HK-2 (cell line): ENCODE measurements around the gene PEX16.
"Not testable (repeated sequence)": the region's sequence is repeated elsewhere in the genome, so short reads cannot be mapped to it uniquely, and the experiment has no call there.

Experiments
- DNase-seq: peaks from one replicate; pipeline ENCODE4 v3.0.0-alpha.2; 2018; ENCODE audit not compliant: unreplicated experiment

The PEX16 gene

DNA sequence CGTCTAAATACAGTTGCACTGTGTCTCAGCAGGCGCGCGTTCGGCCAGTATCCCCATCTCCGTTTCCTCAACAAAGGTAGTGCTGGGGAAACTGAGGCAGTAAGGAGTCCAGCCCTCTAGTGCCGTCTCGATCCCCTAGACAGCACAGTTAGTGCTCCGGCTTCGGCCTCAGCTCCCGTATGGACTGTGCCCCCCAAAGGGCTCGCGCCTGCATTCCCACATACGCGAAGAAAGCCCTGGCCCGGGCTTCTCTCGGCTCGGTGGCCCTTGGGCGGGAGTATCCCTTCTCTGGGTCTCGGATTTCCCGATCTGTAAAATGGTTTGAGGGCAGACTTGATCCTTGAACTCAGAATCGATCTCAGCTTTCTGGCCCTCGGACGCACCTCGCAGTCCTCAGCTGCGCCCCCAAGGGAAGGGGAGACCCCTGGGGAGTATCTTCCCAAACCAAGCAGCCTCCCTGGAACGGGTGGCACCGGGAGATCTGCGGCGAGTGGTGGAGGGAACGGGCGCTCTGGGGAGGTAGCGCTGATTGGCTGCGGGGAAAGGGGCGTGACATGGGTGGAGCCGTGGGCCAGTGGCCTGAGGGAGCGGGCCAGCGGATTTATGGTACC, 759 bp upstream of the PEX16 start:
- peak; percentile 71 for DNase-seq

DNA sequence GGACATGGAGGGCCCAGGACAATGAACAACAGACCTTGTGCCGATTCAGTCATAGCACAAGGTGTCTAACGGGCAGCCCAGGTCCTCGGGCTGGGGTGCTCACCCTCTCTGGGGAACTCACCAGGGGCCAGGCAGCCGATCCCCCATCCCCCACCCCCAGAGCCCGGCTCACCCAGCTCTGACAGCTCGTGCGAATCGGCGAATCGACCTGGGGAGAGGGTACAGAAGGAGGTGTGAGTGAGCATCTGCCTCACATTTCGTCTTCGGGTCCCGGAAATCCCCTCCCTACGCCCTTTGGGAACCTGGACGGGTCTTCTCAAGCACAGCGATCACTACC, 423 bp downstream of the PEX16 start:
- DNase-seq = no peak

DNA sequence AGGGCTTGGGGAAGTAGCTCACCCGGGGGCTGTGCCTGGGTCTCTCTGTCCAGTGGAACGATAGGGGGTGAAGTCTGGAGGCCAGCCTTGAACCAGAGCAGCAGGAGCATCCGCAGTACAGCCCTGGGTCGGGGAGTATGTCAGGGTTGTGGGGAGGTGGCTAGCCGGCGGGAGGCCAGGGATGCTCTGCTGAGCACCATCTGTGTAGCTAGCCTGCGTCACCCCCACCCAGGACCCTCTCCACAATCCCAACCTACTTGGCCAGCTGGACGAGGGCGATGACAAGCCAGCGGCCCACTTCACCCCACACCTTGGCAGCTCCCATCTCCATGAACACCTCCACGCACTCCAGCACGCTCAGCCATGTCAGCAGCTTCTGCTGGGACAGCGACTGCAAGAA, 2.2 kb downstream of the PEX16 start:
- DNase-seq = no peak

DNA sequence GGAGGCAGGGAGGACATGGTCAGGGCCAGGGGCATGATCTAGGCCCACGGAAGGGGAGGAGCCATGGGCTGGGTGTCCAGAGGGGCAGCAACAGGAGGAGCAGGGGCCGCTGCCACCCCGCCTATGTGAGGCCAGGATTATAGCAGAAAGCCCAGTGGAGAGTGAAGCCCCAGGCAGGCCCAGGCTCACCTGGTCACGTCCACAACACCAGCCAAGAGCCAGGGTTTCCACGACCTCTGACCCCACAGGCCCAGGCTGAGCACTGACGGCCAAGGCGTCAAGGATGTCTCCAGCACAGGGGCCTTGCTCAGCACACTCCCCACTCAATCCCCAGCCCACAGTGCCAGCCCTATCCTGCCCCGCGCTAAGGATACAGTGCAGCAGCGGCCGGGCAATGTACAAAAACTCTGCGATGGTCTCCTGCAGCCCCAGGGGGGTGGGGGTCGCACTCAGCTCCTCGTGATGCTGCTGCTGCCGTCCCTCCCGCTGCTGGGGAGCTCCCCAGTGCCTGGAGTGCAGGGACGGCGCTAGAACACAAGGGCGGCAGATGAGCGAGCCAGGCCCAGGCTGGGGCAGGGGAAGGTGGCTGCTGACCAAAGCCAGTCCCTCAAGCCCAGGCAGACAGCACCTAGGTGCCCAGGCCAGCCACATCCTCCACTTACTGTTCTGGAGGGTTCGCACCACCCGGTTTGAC, 3.6 kb downstream of the PEX16 start:
- DNase-seq = no peak

DNA sequence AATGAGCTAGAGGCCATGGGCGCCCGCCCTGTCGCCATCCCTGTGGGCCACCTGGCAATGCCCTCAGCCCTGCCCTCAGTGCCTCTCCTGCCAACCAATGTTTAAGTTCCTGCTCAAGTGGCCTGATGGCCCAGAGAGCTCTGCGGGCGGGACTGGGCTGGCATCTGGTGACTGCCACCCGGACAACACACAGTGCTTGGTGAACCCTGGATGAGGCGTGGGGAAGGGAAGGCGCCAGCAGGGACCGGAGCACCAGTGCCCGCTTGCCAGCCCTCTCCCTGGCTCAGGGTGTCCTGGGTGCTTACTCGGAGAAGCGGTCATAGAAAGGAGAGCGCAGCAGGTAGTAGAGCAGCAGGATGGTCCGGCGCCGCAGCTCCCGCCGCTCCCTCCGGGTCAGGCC, 4.2 kb downstream of the PEX16 start:
- no peak for DNase-seq

DNA sequence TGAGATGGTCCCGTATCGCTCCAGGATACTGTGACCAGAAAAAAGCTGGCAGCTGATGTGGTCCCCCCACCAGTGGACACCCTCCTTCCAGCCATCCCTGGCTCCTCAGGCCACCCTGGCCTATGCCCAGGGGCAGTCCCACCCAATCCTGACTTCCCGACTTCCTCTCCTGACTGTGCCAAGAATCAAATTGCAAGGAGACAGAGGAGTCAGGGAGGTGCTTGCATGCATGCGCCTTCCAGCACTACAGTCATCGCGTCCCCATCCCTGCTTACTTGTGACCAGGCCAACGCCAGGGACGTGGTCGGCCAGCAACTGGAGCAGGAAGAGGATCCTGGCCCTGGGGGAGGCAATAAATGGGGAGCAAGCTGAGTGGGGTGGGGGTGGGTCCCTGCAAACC, 7.1 kb downstream of the PEX16 start:
- DNase-seq = no peak

DNA sequence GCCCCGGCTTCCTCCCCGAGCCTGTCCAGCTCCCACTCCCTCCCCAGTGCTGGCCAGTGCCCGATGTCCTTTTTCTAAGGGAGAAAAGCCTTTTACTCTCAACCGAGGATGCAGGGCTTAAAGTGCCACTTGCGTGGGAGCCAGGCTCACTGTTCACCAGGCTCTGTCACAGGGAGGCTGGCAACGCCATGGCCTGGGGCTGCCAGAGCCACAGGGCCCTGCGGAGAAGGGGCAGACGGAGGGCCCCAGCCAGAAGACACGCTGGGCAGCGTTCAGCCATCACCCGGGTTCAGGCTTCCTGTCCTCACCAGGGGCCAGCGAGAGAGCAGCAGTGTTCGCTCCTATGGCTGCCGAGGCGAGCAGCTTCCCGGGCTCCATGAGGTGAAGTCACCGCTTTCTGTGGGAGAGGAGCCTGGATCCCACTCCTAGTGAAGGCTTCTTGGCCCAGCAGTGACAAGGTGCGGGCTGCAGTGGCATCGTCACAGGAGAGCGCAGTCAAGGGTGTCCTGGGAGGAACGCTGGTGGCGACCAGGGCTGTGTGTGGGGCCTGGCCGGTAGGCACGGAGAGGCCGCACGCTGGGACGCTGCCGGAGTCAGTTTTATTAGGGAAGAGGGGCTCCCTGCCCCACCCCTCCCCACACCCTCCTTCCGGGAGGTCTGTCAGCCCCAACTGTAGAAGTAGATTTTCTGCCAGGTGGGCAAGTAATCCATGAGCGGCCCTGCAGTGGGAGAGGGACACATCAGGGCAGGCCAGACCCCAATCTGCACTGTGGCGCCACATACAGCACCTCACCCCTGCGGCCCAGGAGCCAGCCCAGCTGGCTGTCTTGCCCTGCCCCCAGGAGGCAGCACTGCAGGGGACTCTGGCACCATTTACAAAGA, 7.8 kb downstream of the PEX16 start:
- DNase-seq = no peak

DNA sequence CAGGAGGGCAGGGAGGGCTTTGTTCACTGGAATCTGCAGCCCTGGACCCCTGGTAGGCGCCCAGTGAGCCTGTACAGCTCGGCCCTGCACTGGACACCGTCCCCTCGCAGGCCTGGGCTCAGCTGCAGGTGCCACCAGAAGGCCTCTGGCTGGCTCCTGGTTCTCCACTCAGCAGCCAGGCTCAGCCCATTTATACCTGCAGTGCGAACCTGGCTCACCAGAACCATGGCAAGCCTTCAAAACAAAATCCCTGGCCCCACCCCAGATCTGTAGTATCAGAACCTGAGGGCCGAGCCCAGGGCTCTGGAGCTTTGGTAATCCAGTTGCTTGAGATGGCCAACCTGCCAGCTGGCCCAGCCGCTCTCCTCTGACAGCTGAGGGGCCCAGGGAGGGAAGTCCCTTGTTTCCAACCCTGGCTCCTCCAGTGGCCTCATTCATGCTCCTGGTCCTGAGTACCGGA, 9.7 kb downstream of the PEX16 start:
- DNase-seq = no peak

DNA sequence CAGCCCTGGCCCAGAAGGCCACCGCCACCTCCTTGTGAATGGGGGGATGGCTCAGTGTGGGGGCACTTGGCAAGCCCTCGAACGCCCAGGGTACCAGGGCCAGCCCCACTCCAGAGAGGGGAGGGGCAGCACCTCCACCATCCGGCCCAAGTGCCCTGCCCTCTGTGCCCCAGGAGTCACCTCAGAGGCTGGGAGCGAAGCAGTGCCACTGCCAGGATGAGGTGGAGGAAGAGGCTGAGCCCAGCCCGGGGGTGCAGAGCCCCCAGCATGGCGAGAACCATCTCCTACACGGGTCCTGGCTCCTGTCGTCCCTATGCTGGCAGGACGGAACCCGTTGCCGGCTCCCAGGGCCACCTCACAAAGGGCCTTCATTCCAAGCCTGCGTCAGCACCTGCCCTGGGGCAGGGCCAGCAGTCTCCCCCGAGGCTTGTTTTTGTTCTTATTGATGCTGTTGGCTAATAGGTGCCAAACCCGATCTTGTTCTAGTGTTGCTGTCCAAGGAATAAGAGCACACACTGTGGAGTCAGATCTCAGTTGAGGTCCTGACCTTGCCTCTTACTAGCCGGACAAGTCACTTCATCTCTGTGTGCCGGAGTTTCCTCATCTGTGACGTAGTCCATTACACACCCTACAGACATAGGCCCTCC, 10.6 kb downstream of the PEX16 start, which contains the start of gene FREY1:
TSS of gene FREY1 (minus strand) at position 307 of the 647 bp plus-strand sequence. CDS start at position 281, 26 bp downstream.
- DNase-seq = no peak

DNA sequence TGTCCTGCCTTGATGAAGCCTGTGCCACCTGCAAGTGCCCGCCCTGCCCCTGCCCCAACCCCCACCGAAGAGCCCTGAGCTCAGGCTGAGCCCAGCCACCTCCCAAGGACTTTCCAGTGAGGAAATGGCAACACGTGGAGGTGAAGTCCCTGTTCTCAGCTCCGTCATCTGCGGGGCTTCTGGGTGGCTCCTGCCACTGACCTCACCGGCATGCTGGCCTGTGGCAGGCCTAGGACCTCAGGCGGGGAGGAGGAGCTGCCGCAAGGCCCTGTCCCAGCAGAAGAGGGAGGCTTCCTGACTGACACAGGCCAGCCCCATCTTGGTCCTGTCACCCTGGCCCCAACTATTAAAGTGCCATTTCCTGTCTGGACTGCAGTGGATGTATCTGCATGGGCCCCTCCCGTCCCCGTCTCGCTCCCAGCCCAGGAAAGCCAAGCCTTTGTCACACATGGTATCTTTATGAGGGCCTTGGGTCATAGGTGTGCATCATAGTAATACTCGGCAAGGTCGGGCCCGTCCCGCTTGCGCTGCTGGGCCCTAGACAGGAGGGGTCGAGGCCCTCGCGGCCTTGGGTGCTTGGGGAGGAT, 11.5 kb downstream of the PEX16 start:
- no peak for DNase-seq

DNA sequence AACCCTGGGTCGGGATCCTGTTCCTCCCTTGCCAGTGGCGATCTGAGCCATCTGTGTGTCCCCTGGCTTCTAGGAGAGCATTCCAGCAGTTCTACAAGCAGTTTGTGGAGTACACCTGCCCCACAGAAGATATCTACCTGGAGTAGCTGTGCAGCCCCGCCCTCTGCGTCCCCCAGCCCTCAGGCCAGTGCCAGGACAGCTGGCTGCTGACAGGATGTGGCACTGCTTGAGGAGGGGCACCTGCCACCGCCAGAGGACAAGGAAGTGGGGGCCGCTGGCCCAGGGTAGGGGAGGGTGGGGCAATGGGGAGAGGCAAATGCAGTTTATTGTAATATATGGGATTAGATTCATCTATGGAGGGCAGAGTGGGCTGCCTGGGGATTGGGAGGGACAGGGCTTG, 12.1 kb downstream of the PEX16 start:
- DNase-seq = not testable (repeated sequence)

DNA sequence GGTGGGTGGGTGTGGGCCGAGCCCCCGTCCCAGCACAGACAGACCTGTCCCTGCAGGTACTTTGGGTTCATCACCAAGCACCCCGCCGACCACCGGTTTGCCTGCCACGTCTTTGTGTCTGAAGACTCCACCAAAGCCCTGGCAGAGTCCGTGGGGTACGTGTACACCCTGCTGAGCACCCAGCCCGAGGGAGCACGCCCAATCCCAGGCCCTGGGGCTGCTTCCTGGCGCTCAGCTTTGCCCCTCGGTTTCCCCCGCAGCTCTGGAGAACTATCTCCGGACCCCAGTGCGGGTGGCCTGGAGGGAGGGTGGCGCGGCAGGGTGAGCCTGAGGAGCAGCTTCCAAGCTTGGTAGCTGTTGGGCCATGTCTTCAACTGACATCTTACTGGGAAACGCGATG, 12.6 kb downstream of the PEX16 start:
- DNase-seq = no peak

DNA sequence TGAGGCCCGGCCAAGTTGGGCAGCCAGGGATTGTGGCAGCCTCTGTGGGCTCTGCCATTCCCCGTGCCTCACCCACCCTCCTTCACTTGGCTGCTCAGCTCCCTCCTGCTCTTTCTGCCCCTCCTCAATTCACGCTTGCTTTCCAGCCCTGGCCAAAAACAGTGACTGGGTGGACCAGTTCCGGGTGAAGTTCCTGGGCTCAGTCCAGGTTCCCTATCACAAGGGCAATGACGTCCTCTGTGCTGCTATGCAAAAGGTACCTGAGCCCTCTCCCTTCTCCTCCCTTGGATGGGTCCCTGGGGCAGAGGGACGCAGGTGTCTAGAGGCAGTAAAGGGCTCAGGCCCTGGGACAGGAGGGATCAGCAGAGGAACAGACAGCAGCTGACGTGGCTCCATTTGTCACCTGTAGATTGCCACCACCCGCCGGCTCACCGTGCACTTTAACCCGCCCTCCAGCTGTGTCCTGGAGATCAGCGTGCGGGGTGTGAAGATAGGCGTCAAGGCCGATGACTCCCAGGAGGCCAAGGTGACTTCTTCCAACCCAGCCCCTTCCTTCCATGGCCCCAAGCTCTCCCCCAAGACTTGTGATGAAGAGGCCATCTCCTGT, 13.3 kb downstream of the PEX16 start:
- no peak for DNase-seq

DNA sequence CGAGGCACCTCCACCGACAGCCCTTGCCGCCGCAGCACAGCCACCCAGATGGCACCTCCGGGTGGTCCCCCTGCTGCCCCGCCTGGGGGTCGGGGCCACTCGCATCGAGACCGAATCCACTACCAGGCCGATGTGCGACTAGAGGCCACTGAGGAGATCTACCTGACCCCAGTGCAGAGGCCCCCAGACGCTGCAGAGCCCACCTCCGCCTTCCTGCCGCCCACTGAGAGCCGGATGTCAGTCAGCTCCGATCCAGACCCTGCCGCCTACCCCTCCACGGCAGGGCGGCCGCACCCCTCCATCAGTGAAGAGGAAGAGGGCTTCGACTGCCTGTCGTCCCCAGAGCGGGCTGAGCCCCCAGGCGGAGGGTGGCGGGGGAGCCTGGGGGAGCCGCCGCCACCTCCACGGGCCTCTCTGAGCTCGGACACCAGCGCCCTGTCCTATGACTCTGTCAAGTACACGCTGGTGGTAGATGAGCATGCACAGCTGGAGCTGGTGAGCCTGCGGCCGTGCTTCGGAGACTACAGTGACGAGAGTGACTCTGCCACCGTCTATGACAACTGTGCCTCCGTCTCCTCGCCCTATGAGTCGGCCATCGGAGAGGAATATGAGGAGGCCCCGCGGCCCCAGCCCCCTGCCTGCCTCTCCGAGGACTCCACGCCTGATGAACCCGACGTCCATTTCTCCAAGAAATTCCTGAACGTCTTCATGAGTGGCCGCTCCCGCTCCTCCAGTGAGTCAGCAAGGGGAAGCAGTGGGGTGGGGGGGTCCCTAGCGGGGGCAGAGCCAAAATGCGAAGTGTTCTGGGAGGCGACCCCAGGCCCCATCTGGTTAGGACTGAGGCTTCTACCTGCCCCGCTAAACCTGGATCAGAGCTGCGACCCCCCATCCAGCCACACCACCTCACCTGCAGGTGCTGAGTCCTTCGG, 15.0 kb downstream of the PEX16 start:
- no peak for DNase-seq

DNA sequence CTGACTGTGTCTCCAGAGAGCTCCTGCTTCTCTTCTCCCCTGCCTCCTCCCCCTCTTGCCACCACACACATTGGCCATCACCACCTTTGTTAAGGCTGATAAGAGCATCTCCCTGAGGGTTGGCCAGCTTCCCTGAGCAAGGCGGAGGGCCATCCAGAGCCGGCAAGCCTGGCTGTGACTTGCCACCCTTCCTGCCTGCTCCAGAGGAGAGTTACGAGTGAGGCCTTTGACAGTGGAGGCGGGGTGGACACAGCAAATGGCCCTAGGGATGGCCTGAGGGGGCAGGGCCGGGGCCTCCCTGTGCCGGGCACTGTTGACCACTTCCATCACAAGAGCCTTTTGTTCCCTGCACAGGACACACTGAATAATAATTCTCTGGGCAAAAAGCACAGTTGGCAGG, 16.1 kb downstream of the PEX16 start:
- no peak for DNase-seq

DNA sequence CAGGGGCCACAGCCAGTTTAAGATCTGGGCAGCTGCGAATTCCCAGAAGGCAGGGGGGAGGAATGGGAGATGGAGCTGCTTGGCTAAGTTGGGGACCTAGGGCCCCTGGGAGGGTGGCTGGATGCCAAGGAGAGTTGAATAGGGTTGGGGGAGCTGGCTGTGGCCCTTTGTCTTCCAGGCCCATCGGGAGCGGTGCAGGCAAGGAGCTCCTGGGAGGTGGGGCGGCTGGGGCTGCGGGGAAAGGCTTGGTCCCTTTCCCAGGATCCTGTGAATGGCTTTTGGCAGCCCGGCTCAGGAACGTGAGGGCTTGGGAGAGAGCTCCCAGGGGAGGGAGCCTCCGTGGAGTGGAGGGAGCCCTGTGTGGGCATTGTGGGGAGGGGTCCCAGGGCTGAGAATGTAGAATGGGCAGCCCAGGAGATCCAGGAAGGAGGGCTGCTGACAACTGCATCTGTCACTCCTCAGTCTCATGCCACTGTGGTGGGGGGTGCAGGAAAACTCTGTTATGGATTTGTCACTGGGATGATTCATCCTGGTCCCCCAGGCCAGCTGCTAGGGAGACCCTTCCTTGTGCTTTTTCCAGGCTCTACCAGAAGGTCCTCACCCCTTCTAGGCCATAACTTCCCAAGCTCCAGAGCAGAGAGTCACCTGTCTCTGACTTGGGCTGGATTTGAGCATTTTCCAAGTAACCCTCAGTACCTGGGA, 16.6 kb downstream of the PEX16 start:
- no peak for DNase-seq

DNA sequence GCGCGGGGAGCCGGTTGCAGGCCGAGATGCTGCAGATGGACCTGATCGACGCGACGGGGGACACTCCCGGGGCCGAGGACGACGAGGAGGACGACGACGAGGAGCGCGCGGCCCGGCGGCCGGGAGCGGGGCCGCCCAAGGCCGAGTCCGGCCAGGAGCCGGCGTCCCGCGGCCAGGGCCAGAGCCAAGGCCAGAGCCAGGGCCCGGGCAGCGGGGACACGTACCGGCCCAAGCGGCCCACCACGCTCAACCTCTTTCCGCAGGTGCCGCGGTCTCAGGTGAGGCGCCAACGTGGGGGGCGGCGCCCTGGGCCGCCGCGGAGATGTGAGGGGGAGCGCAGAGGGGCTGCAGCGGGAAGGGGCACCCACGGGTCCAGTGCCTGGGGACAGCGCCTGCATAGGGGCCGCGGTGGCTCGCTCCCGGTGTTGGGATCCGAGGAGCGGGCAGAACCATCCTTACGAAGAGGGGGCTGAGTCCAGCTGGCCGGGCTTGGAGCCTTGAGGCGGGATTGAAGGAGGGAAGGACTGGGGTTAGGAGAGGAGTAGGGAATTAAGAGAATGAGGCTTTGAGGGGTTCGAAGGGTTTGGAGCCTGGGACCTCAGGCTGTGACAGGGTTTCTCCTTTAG, 17.4 kb downstream of the PEX16 start:
- DNase-seq = not testable (repeated sequence)

DNA sequence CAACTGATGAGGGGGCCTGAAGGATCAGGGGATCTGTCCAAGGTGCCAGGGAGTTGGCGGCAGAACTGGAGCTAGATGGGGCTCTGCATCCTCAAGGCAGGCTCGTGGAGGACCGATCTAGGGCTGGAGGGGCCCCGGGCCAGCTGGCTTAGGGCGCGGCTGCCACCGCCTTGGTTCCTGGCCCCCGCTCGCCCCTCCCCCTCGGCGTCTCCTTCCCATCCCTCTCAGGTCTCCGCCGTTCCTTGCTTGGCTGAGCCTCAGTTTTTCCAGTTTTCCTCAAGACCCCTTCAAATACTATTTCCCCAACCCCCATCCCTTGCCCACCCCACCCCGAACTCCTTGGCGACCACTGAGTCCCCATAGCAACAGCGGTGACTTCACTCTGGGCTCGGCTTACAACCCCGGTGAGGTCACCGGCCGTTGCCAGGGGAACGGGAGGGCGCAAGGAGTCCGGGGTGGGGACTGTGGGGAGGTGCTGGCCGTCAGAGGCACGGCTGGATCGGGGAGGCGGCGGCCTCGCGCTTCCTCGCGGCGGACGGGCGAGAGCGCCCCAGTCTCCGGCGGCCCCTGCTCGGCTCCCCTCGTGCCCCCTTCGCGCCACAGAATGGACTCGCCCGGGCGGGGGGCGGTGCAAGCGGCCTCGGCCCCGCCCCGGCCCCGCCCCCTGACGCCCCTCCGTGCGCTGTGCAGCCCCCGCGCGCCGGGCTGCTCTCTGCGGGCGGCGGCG, 18.1 kb downstream of the PEX16 start:
- peak; percentile 82 for DNase-seq

DNA sequence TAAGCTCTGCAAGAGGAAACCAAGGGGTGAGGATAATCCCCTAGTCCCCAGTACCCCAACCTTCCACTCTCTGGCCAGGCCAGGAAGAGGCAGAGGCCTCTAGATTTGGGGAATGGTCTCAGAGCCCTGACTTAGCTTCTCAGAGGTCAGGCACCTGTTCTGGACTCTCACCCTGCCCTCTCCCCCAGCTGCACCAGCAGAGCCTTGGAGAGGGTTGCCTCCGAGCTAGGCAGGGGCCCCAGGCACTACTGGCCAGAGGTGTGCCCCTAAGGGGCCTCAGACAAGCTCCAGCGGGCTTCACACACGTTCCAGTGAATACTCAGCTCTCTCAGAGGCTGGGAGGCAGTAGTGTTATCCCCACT, 18.6 kb downstream of the PEX16 start:
- no peak for DNase-seq
